Left ventricle myocardium inferior (tissue), 1 donor: ENCODE results near the gene RNF214. TPM values are rescaled to one million over a fixed set of nuclear protein-coding genes. Genes with fewer than 3 reads are reported as not detected.
"Not testable (repeated sequence)": the region's sequence is repeated elsewhere in the genome, so short reads cannot be mapped to it uniquely, and the experiment has no call there.

ENCODE experiments used
- DNase-seq: peaks from one replicate; pipeline ENCODE4 v3.0.0-alpha.2; 2020
- H3K27ac ChIP-seq: fragments of 200-600 bp; replicated peaks from 2 replicates; pipeline ENCODE4 v1.8.0; 2021
- H3K27me3 ChIP-seq: fragments of 200-600 bp; 2 replicates; pipeline ENCODE4 v1.8.0; 2021; ENCODE audit warnings: low read depth
- H3K36me3 ChIP-seq: fragments of 200-600 bp; 2 replicates; pipeline ENCODE4 v1.8.0; 2021
- H3K4me1 ChIP-seq: fragments of 200-600 bp; 2 replicates; pipeline ENCODE4 v1.8.0; 2021
- H3K4me3 ChIP-seq: fragments of 200-600 bp; 2 replicates; pipeline ENCODE4 v1.8.0; 2021; ENCODE audit warnings: mild to moderate bottlenecking, moderate library complexity
- H3K9me3 ChIP-seq: fragments of 200-600 bp; replicated peaks from 2 replicates; pipeline ENCODE4 v1.8.0; 2021
- CTCF ChIP-seq: fragments of 200-600 bp; IDR thresholded peaks from 2 replicates; pipeline ENCODE4 v1.8.0; 2021; ENCODE audit warnings: antibody characterized with exemption, mild to moderate bottlenecking, borderline replicate concordance
- intact Hi-C: fragments of 100-400 bp; cut with micrococcal nuclease; formaldehyde crosslinking; loops from one replicate; pipeline ENCODE4 v1.11.0; 2022
- total RNA-seq: library from RNA; stranded (reverse); fragmentation: NEBNext Ultra II Directional; extraction: Animal tissue kit (Norgen Biotek cat#: 25700); gene quantifications from one replicate; pipeline ENCODE4 v1.2.1, GENCODE V29; 2021
- donor health status: DM: no; HTN: yes; CAD: no; lungs with severe emphysema.

Gene RNF214
- total RNA-seq, 1 donor from 2014 or later: 21.1 TPM

GRCh38 chr11:117206859-117207258 lies 25.6 kb upstream of the RNF214 start:
- H3K27ac ChIP-seq, H3K4me3 ChIP-seq, H3K27me3 ChIP-seq, DNase-seq, H3K9me3 ChIP-seq: not testable (repeated sequence)
- intact Hi-C loops: loop anchor here (5.0 kb wide), 1 partner anchor 75 kb away; no protein-coding TSS in a partner anchor
- peak; percentile 22 for TF ChIP-seq CTCF
- H3K4me1 ChIP-seq: peaks cover 23% of the 10 kb centered on the region
- peaks cover 37% of the 10 kb centered on the region for H3K36me3 ChIP-seq

GRCh38 chr11:117207481-117207880 lies 25.0 kb upstream of the RNF214 start:
- not testable (repeated sequence) for DNase-seq, H3K4me3 ChIP-seq, H3K27me3 ChIP-seq, H3K9me3 ChIP-seq, H3K27ac ChIP-seq
- intact Hi-C loops: loop anchor here (5.0 kb wide), 1 partner anchor 75 kb away; no protein-coding TSS in a partner anchor
- Histone ChIP-seq H3K36me3 (peaks cover 41% of the 10 kb centered on the region), H3K4me1 (peaks cover 21% of the 10 kb centered on the region)

GRCh38 chr11:117208710-117209109 lies 23.8 kb upstream of the RNF214 start:
- intact Hi-C loops: loop anchor here (5.0 kb wide), 1 partner anchor 76 kb away; no protein-coding TSS in a partner anchor
- Histone ChIP-seq H3K4me1 (peaks cover 20% of the 10 kb centered on the region), H3K36me3 (peaks cover 48% of the 10 kb centered on the region)
- H3K9me3 ChIP-seq, H3K27ac ChIP-seq, DNase-seq, H3K27me3 ChIP-seq, H3K4me3 ChIP-seq: not testable (repeated sequence)

GRCh38 chr11:117209351-117210125 lies 22.9 kb upstream of the RNF214 start:
- Histone ChIP-seq H3K4me1 (peaks cover 11% of the 10 kb centered on the region), H3K36me3 (peaks cover 46% of the 10 kb centered on the region)
- intact Hi-C loops: loop anchor here (5.0 kb wide), 1 partner anchor 77 kb away; no protein-coding TSS in a partner anchor
- not testable (repeated sequence) for H3K27me3 ChIP-seq, DNase-seq, H3K27ac ChIP-seq, H3K9me3 ChIP-seq, H3K4me3 ChIP-seq

GRCh38 chr11:117210620-117211019 lies 21.9 kb upstream of the RNF214 start:
- no peak for TF ChIP-seq CTCF
- Histone ChIP-seq H3K4me3 (no peak overlapping the region), H3K36me3 (peaks cover 48% of the 10 kb centered on the region), H3K9me3 (no peaks in the 10 kb centered on the region), H3K27ac (no peak overlapping the region), H3K4me1 (peaks cover under 1% of the 10 kb centered on the region), H3K27me3 (no peaks in the 10 kb centered on the region)
- no peak for DNase-seq
- intact Hi-C loops: no loop called here

- no peak for TF ChIP-seq CTCF
- Histone ChIP-seq H3K36me3 (peaks cover 70% of the 10 kb centered on the region), H3K4me1 (peaks cover 17% of the 10 kb centered on the region), H3K27ac (no peak overlapping the region), H3K4me3 (no peak overlapping the region), H3K9me3 (no peaks in the 10 kb centered on the region), H3K27me3 (no peaks in the 10 kb centered on the region)
- intact Hi-C loops: no loop called here
- no peak for DNase-seq
These were observed 19.6 kb upstream of the RNF214 start for GRCh38 chr11:117212697-117213355.
